ENCODE measurements around the gene SEPTIN11.
"Not testable (repeated sequence)": the region's sequence is repeated elsewhere in the genome, so short reads cannot be mapped to it uniquely, and the experiment has no call there.

Gene SEPTIN11

GRCh38 chr4:76952656-76953582, 3.4 kb downstream of the SEPTIN11 start:
- H3K27me3 ChIP-seq (ENCODE audit: control insufficient read depth, insufficient read depth, low read length), result peaks cover 16% of the 10 kb centered on the region
- H3K4me3 ChIP-seq (ENCODE audit: low read depth, low read length), result no peak overlapping the region
- H3K9ac ChIP-seq (ENCODE audit: low read depth, low read length), result no peak overlapping the region
- no peak overlapping the region for H3K27ac ChIP-seq (ENCODE audit: low read depth, low read length)
- no peaks in the 10 kb centered on the region for H3K36me3 ChIP-seq (ENCODE audit: control insufficient read depth, insufficient read depth, low read length)
- H3K9me3 ChIP-seq (ENCODE audit: control insufficient read depth, insufficient read depth, low read length), result no peaks in the 10 kb centered on the region
- peaks cover 21% of the 10 kb centered on the region; the same call in 1 of the 2 replicates for H3K4me1 ChIP-seq (ENCODE audit: control insufficient read depth, insufficient read depth, low read length)

- H3K9me3 ChIP-seq (ENCODE audit: control insufficient read depth, insufficient read depth, low read length), result no peaks in the 10 kb centered on the region
- peaks cover 21% of the 10 kb centered on the region; the same call in 1 of the 2 replicates for H3K4me1 ChIP-seq (ENCODE audit: control insufficient read depth, insufficient read depth, low read length)
- H3K27me3 ChIP-seq (ENCODE audit: control insufficient read depth, insufficient read depth, low read length), result peaks cover 8% of the 10 kb centered on the region
- H3K4me3 ChIP-seq (ENCODE audit: low read depth, low read length), result no peak overlapping the region
- no peak overlapping the region for H3K27ac ChIP-seq (ENCODE audit: low read depth, low read length)
- H3K9ac ChIP-seq (ENCODE audit: low read depth, low read length), result no peak overlapping the region
- H3K36me3 ChIP-seq (ENCODE audit: control insufficient read depth, insufficient read depth, low read length), result no peaks in the 10 kb centered on the region
Measured at GRCh38 chr4:76953956-76954355, 4.4 kb downstream of the SEPTIN11 start.

GRCh38 chr4:76954489-76954888, 4.9 kb downstream of the SEPTIN11 start:
- Histone ChIP-seq H3K36me3 (ENCODE audit: control insufficient read depth, insufficient read depth, low read length) (no peaks in the 10 kb centered on the region), H3K4me3 (ENCODE audit: low read depth, low read length) (no peak overlapping the region), H3K27ac (ENCODE audit: low read depth, low read length) (no peak overlapping the region), H3K9me3 (ENCODE audit: control insufficient read depth, insufficient read depth, low read length) (no peaks in the 10 kb centered on the region), H3K4me1 (ENCODE audit: control insufficient read depth, insufficient read depth, low read length) (peaks cover 21% of the 10 kb centered on the region; the same call in 1 of the 2 replicates), H3K9ac (ENCODE audit: low read depth, low read length) (no peak overlapping the region), H3K27me3 (ENCODE audit: control insufficient read depth, insufficient read depth, low read length) (peaks cover 8% of the 10 kb centered on the region)

- Histone ChIP-seq H3K27ac (ENCODE audit: low read depth, low read length) (no peak overlapping the region), H3K36me3 (ENCODE audit: control insufficient read depth, insufficient read depth, low read length) (no peaks in the 10 kb centered on the region), H3K27me3 (ENCODE audit: control insufficient read depth, insufficient read depth, low read length) (peaks cover 8% of the 10 kb centered on the region), H3K9me3 (ENCODE audit: control insufficient read depth, insufficient read depth, low read length) (no peaks in the 10 kb centered on the region), H3K4me1 (ENCODE audit: control insufficient read depth, insufficient read depth, low read length) (peaks cover 21% of the 10 kb centered on the region; the same call in 1 of the 2 replicates), H3K9ac (ENCODE audit: low read depth, low read length) (no peak overlapping the region), H3K4me3 (ENCODE audit: low read depth, low read length) (no peak overlapping the region)
Measured at GRCh38 chr4:76955182-76955581, 5.6 kb downstream of the SEPTIN11 start.

GRCh38 chr4:76957004-76957738, 7.6 kb downstream of the SEPTIN11 start:
- H3K4me3 ChIP-seq (ENCODE audit: low read depth, low read length), result no peak overlapping the region
- no peaks in the 10 kb centered on the region for H3K27me3 ChIP-seq (ENCODE audit: control insufficient read depth, insufficient read depth, low read length)
- peaks cover 19% of the 10 kb centered on the region; the same call in 1 of the 2 replicates for H3K4me1 ChIP-seq (ENCODE audit: control insufficient read depth, insufficient read depth, low read length)
- no peak overlapping the region for H3K27ac ChIP-seq (ENCODE audit: low read depth, low read length)
- no peak overlapping the region for H3K9ac ChIP-seq (ENCODE audit: low read depth, low read length)
- H3K36me3 ChIP-seq (ENCODE audit: control insufficient read depth, insufficient read depth, low read length), result no peaks in the 10 kb centered on the region
- H3K9me3 ChIP-seq (ENCODE audit: control insufficient read depth, insufficient read depth, low read length), result no peaks in the 10 kb centered on the region

GRCh38 chr4:76958891-76959290, 9.3 kb downstream of the SEPTIN11 start:
- Histone ChIP-seq H3K27ac (ENCODE audit: low read depth, low read length) (no peak overlapping the region), H3K4me1 (ENCODE audit: control insufficient read depth, insufficient read depth, low read length) (peaks cover 13% of the 10 kb centered on the region; the same call in 1 of the 2 replicates), H3K9me3 (ENCODE audit: control insufficient read depth, insufficient read depth, low read length) (no peaks in the 10 kb centered on the region), H3K4me3 (ENCODE audit: low read depth, low read length) (no peak overlapping the region), H3K36me3 (ENCODE audit: control insufficient read depth, insufficient read depth, low read length) (no peaks in the 10 kb centered on the region), H3K27me3 (ENCODE audit: control insufficient read depth, insufficient read depth, low read length) (no peaks in the 10 kb centered on the region), H3K9ac (ENCODE audit: low read depth, low read length) (no peak overlapping the region)

GRCh38 chr4:76960014-76960413, 10.5 kb downstream of the SEPTIN11 start:
- H3K4me3 ChIP-seq (ENCODE audit: low read depth, low read length), result no peak overlapping the region
- no peaks in the 10 kb centered on the region for H3K9me3 ChIP-seq (ENCODE audit: control insufficient read depth, insufficient read depth, low read length)
- H3K36me3 ChIP-seq (ENCODE audit: control insufficient read depth, insufficient read depth, low read length), result no peaks in the 10 kb centered on the region
- H3K9ac ChIP-seq (ENCODE audit: low read depth, low read length), result no peak overlapping the region
- 0 out of 2 replicates have a peak, but pooled peaks cover 7% of the 10 kb centered on the region for H3K4me1 ChIP-seq (ENCODE audit: control insufficient read depth, insufficient read depth, low read length)
- H3K27me3 ChIP-seq (ENCODE audit: control insufficient read depth, insufficient read depth, low read length), result no peaks in the 10 kb centered on the region
- peak overlapping the region; percentile 37 for H3K27ac ChIP-seq (ENCODE audit: low read depth, low read length)

- Histone ChIP-seq H3K4me3 (ENCODE audit: low read depth, low read length) (no peak overlapping the region), H3K36me3 (ENCODE audit: control insufficient read depth, insufficient read depth, low read length) (no peaks in the 10 kb centered on the region; the same call in 1 of the 2 replicates), H3K27ac (ENCODE audit: low read depth, low read length) (no peak overlapping the region), H3K4me1 (ENCODE audit: control insufficient read depth, insufficient read depth, low read length) (0 out of 2 replicates have a peak, but pooled peaks cover 7% of the 10 kb centered on the region), H3K9ac (ENCODE audit: low read depth, low read length) (no peak overlapping the region), H3K27me3 (ENCODE audit: control insufficient read depth, insufficient read depth, low read length) (no peaks in the 10 kb centered on the region), H3K9me3 (ENCODE audit: control insufficient read depth, insufficient read depth, low read length) (no peaks in the 10 kb centered on the region)
Measured at GRCh38 chr4:76962406-76963130, 13.0 kb downstream of the SEPTIN11 start.

- H3K36me3 ChIP-seq (ENCODE audit: control insufficient read depth, insufficient read depth, low read length), result no peaks in the 10 kb centered on the region; the same call in 1 of the 2 replicates
- H3K27me3 ChIP-seq (ENCODE audit: control insufficient read depth, insufficient read depth, low read length), result no peaks in the 10 kb centered on the region
- H3K9me3 ChIP-seq (ENCODE audit: control insufficient read depth, insufficient read depth, low read length), result no peaks in the 10 kb centered on the region
- H3K27ac ChIP-seq (ENCODE audit: low read depth, low read length), result no peak overlapping the region
- no peak overlapping the region for H3K4me3 ChIP-seq (ENCODE audit: low read depth, low read length)
- no peak overlapping the region for H3K9ac ChIP-seq (ENCODE audit: low read depth, low read length)
- H3K4me1 ChIP-seq (ENCODE audit: control insufficient read depth, insufficient read depth, low read length), result 0 out of 2 replicates have a peak, but pooled peaks cover 7% of the 10 kb centered on the region
Measured at GRCh38 chr4:76963131-76963750, 13.7 kb downstream of the SEPTIN11 start.

GRCh38 chr4:76963927-76964326, 14.4 kb downstream of the SEPTIN11 start:
- H3K9me3 ChIP-seq (ENCODE audit: control insufficient read depth, insufficient read depth, low read length); H3K4me1 ChIP-seq (ENCODE audit: control insufficient read depth, insufficient read depth, low read length); H3K9ac ChIP-seq (ENCODE audit: low read depth, low read length); H3K27ac ChIP-seq (ENCODE audit: low read depth, low read length); H3K4me3 ChIP-seq (ENCODE audit: low read depth, low read length); H3K36me3 ChIP-seq (ENCODE audit: control insufficient read depth, insufficient read depth, low read length); H3K27me3 ChIP-seq (ENCODE audit: control insufficient read depth, insufficient read depth, low read length): not testable (repeated sequence)
